K562 (cell line): ENCODE data around the gene PLXNA3. TPM values are rescaled to one million over a fixed set of nuclear protein-coding genes. Genes with fewer than 3 reads are reported as not detected.
A peak's percentile ranks its signal among the peaks of the same experiment; 100 is the strongest.

Experiments
- CHD1 ChIP-seq: fragments of 200-600 bp; sonication (generic); IDR thresholded peaks from one replicate; pipeline ENCODE4 v1.6.1; 2012; ENCODE audit warnings: mild to moderate bottlenecking, moderate library complexity, low read length, inconsistent platforms
- JUNB ChIP-seq: fragments of 450-650 bp; formaldehyde crosslinking; conservative IDR thresholded peaks from 2 replicates; pipeline ENCODE4 v1.4.0; 2020; ENCODE audit warnings: mild to moderate bottlenecking
- PHF8 ChIP-seq: fragments of 200-600 bp; sonication (generic); IDR thresholded peaks from 2 replicates; pipeline ENCODE4 v1.6.1; 2012; ENCODE audit warnings: mixed run types, mild to moderate bottlenecking, inconsistent platforms, low read length, moderate library complexity, borderline replicate concordance
- PKNOX1 ChIP-seq: fragments of 450-650 bp; IDR thresholded peaks from 2 replicates; pipeline ENCODE4 v1.6.1; 2016
- POLR2G ChIP-seq: fragments of 200-400 bp; formaldehyde crosslinking; IDR thresholded peaks from 2 replicates; pipeline ENCODE4 v1.6.1; 2017; ENCODE audit warnings: low read depth, mild to moderate bottlenecking, antibody characterized with exemption, low read length, moderate library complexity
- SUPT5H ChIP-seq: fragments of 450-650 bp; IDR thresholded peaks from 2 replicates; pipeline ENCODE4 v1.6.1; 2016
- ZBTB40 ChIP-seq, 2 experiments: fragments of 450-650 bp in 1 of 2; sonication (generic) in 1 of 2; formaldehyde crosslinking in 1 of 2; IDR thresholded peaks; 2 replicates each; pipeline versions ENCODE4 v1.7.1 to v1.9.0; 2016 to 2022; ENCODE audit warnings: inconsistent platforms in 1 of 2, mild to moderate bottlenecking in 1 of 2, missing genetic modification reagents in 1 of 2
- ZNF280B ChIP-seq: fragments of 250-450 bp; sonication (Bioruptor Pico); IDR thresholded peaks from 2 replicates; pipeline ENCODE4 v1.5.1; 2021; ENCODE audit warnings: mild to moderate bottlenecking
- polyA plus RNA-seq, 8 experiments: library from polyadenylated mRNA; depleted of rRNA in 4 of 8; stranded (reverse) in 5 of 8; unstranded in 3 of 8; fragments of >200 nt; fragmentation: Nextera tagmentation in 2 of 8; fragmentation: Illumina TruSeq in 1 of 8; extraction: Ambion mirVana in 2 of 8; extraction: Trizol in 1 of 8; gene quantifications; 2 replicates each; pipeline versions ENCODE4 v1.2.1 to v1.2.3, GENCODE V29; 2011 to 2014; ENCODE audit warnings: inconsistent platforms in 1 of 8, missing spikeins in 1 of 8
- total RNA-seq, 7 experiments: library from RNA; depleted of rRNA in 6 of 7; stranded (reverse); fragments of >200 nt in 6 of 7; fragmentation: Illumina TruSeq in 2 of 7; extraction: Trizol in 2 of 7; gene quantifications; 2 replicates each; pipeline versions ENCODE4 v1.2.1 to v1.2.3, GENCODE V29; 2011 to 2021; ENCODE audit warnings: low replicate concordance in 1 of 7

Gene PLXNA3
- total and polyA plus RNA-seq, 9 of the 15 experiments (the other 6 are each of a cell fraction or from before 2014, with no cell fraction given), result 0.32 to 47.8 (median 7.5) TPM

GRCh38 chrX:154409222-154409871 lies 48.7 kb upstream of the PLXNA3 start, which contains the start of gene DNASE1L1 (continued):
- TF ChIP-seq ZBTB40 (IDR thresholded peaks at IDR 0.05), result 0 out of 2 replicates have a peak, but pooled peaks have one; percentile 24
- TF ChIP-seq ZBTB40 (CRISPR knock-in tag; IDR thresholded peaks at IDR 0.05), result no peak
- peak; percentile 83 for TF ChIP-seq PKNOX1
- peak; percentile 77 for TF ChIP-seq CHD1
- TF ChIP-seq PHF8, result peak; percentile 38; the same call in 1 of the 2 replicates
- TF ChIP-seq JUNB (CRISPR knock-in tag), result 0 out of 2 replicates have a peak, but pooled peaks have one; percentile 23
- no peak for TF ChIP-seq SUPT5H
- no peak for TF ChIP-seq ZNF280B (CRISPR knock-in tag)
- peak; percentile 73 for TF ChIP-seq POLR2G
